Measurements from ENCODE around the gene ATAD3A.

The ATAD3A gene

GRCh38 chr1:1583347-1584010 lies 71.5 kb downstream of the ATAD3A start:
- DNase-seq (ENCODE audit: low spot score): no peak

Measured in AG08395 (cell line).